Ishikawa (cell line): Measurements from ENCODE around the gene PDZRN3.

Experiments used
- CEBPB ChIP-seq: IDR thresholded peaks from 2 replicates; pipeline ENCODE4 v1.6.1; 2012
- CREB1 ChIP-seq: IDR thresholded peaks from 2 replicates; pipeline ENCODE4 v1.6.1; 2012; ENCODE audit warnings: low read depth
- EGR1 ChIP-seq: IDR thresholded peaks from 2 replicates; pipeline ENCODE4 v1.6.1; 2012
- EP300 ChIP-seq: IDR thresholded peaks from 2 replicates; pipeline ENCODE4 v1.6.1; 2012; ENCODE audit warnings: borderline replicate concordance
- FOXM1 ChIP-seq: IDR thresholded peaks from 2 replicates; pipeline ENCODE4 v1.6.1; 2012; ENCODE audit warnings: low read depth, borderline replicate concordance
- MAX ChIP-seq: IDR thresholded peaks from 2 replicates; pipeline ENCODE4 v1.6.1; 2012
- NFIC ChIP-seq: IDR thresholded peaks from 2 replicates; pipeline ENCODE4 v1.6.1; 2012
- RAD21 ChIP-seq: IDR thresholded peaks from 2 replicates; pipeline ENCODE4 v1.6.1; 2012; ENCODE audit warnings: low read depth
- REST ChIP-seq: IDR thresholded peaks from 2 replicates; pipeline ENCODE4 v1.6.1; 2012; ENCODE audit warnings: low read depth, mild to moderate bottlenecking
- TAF1 ChIP-seq: IDR thresholded peaks from 2 replicates; pipeline ENCODE4 v1.6.1; 2012; ENCODE audit warnings: low read depth, mild to moderate bottlenecking
- TCF12 ChIP-seq: IDR thresholded peaks from 2 replicates; pipeline ENCODE4 v1.6.1; 2012; ENCODE audit warnings: low read depth
- TEAD4 ChIP-seq: IDR thresholded peaks from 2 replicates; pipeline ENCODE4 v1.6.1; 2012
- USF1 ChIP-seq: IDR thresholded peaks from 2 replicates; pipeline ENCODE4 v1.6.1; 2012
- YY1 ChIP-seq: IDR thresholded peaks from 2 replicates; pipeline ENCODE4 v1.6.1; 2012; ENCODE audit warnings: low read depth
- ZBTB7A ChIP-seq: IDR thresholded peaks from 2 replicates; pipeline ENCODE4 v1.6.1; 2012; ENCODE audit warnings: low read depth

Gene PDZRN3

GRCh38 chr3:73411545-73411944, 213.2 kb downstream of the PDZRN3 start:
- TF ChIP-seq REST, result no peak
- no peak for TF ChIP-seq CEBPB
- no peak for TF ChIP-seq TCF12
- no peak for TF ChIP-seq MAX
- TF ChIP-seq CREB1, result no peak
- TF ChIP-seq EGR1, result no peak
- TF ChIP-seq USF1, result no peak
- TF ChIP-seq TAF1, result no peak
- no peak for TF ChIP-seq YY1
- no peak for TF ChIP-seq TEAD4
- no peak for TF ChIP-seq RAD21
- TF ChIP-seq EP300, result no peak
- no peak for TF ChIP-seq NFIC
- TF ChIP-seq ZBTB7A, result no peak
- no peak for TF ChIP-seq FOXM1

GRCh38 chr3:73409138-73409763, 215.5 kb downstream of the PDZRN3 start:
- TF ChIP-seq RAD21 (no peak), CEBPB (no peak), EGR1 (no peak), TAF1 (no peak), FOXM1 (no peak), TCF12 (no peak), TEAD4 (no peak), NFIC (no peak), YY1 (no peak), EP300 (no peak), ZBTB7A (no peak), MAX (no peak), USF1 (no peak), CREB1 (no peak), REST (no peak)

- TF ChIP-seq NFIC (no peak), CREB1 (no peak), CEBPB (no peak), TAF1 (no peak), EP300 (no peak), MAX (no peak), RAD21 (no peak), FOXM1 (no peak), ZBTB7A (no peak), EGR1 (no peak), YY1 (no peak), REST (no peak), TCF12 (no peak), TEAD4 (no peak), USF1 (no peak)
These were observed 216.1 kb downstream of the PDZRN3 start for GRCh38 chr3:73408634-73409033.

GRCh38 chr3:73407577-73407976, 217.2 kb downstream of the PDZRN3 start:
- TF ChIP-seq TEAD4, result no peak
- no peak for TF ChIP-seq REST
- TF ChIP-seq MAX, result no peak
- no peak for TF ChIP-seq RAD21
- no peak for TF ChIP-seq FOXM1
- TF ChIP-seq EGR1, result no peak
- TF ChIP-seq TAF1, result no peak
- TF ChIP-seq CREB1, result no peak
- TF ChIP-seq CEBPB, result no peak
- TF ChIP-seq ZBTB7A, result no peak
- TF ChIP-seq YY1, result no peak
- no peak for TF ChIP-seq TCF12
- TF ChIP-seq USF1, result no peak
- TF ChIP-seq EP300, result no peak
- TF ChIP-seq NFIC, result no peak
